Posterior cingulate gyrus (tissue), 11 donors: ENCODE measurements around the gene ZNF280B.
"Not testable (repeated sequence)": the region's sequence is repeated elsewhere in the genome, so short reads cannot be mapped to it uniquely, and the experiment has no call there.

Experiments used
- DNase-seq, 10 donors: peaks; one replicate each; pipeline versions ENCODE4 v3.0.0 to v3.0.0-alpha.2; 2020 to 2021; ENCODE audit warnings: mixed read lengths in 3 of 10
- intact Hi-C: fragments of 100-400 bp; cut with DNase I; formaldehyde crosslinking; loops from one replicate; pipeline ENCODE4 v1.15.1; 2023

The ZNF280B gene

GRCh38 chr22:22467112-22467511, 41.4 kb downstream of the ZNF280B start:
- DNase-seq: no peak
- intact Hi-C loops: loop anchor here (10.0 kb wide), 1 partner anchor 658 kb away; no protein-coding TSS in a partner anchor

DNA sequence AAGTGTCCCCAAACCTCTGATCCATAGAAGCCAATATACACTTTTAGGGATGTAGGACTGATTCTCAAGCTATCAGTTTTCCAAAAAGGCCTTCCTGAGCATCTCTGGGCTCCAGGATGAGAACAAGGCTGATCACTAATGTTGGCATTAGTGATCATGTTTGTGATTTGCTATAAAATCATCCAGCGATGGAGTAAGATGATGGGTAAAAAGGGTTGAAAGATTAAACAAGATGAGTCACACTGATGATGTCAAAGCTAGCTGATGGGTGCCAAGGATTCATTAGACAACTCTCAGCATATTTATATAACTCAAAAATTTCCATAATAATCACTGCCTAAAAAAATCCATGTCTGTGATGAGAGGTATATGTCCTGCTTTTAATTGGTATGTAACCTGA, 42.8 kb downstream of the ZNF280B start:
- intact Hi-C loops: loop anchor here (10.0 kb wide), 1 partner anchor 659 kb away; no protein-coding TSS in a partner anchor
- no peak for DNase-seq

DNA sequence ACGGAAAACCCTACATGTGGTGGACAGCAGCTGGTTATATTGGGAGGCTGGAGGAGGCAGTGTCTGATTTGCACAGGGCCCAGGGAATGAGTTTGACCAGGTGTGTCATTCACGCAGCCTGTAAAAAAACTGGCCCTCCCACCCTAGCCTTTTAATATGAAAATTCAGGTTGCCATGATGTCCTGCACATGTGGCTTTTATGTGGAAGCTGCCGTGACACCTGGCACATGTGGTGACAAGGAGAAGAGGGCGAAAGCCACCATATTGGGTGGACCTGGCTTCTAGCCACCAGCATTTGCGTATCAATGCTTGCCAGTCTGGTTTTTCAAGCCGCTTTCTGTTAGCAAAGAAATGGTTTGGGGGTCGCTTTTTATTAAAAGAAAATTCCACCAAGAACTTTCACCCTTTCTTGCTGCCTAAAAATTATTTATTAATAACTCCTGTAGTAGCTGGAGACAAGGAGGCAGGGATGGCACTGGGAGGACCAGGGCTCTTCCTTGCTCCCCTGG, 43.4 kb downstream of the ZNF280B start:
- DNase-seq: no peak
- intact Hi-C loops: loop anchor here (10.0 kb wide), 1 partner anchor 660 kb away; no protein-coding TSS in a partner anchor

DNA sequence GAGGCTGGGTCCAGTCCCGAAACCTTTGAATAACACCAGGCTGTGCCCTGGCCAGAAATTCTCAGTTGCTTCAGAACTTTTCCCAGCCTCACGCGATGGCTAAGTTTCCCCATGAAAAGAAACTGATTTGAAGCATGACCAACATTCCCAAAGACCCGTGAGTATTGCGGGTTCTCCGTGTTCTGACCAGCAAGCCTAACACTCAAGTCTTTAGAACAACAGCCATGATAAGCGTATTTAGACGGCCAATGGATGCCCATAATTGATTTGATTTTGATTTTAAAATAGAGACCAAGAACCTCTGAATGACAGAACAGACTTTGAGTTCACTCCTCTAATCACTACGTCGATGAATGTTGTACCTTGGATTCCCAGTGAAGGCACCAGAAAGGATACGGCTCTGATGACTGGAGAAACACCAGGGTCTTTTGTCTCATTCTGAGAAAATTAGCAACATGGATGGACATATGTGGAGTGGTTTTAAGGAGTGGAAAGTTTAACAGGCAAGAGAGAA, 43.9 kb downstream of the ZNF280B start:
- DNase-seq: no peak
- intact Hi-C loops: loop anchor here (1.0 to 10.0 kb wide), 2 partner anchors 492 to 660 kb away; no protein-coding TSS in a partner anchor

GRCh38 chr22:22463855-22464540, 44.5 kb downstream of the ZNF280B start:
- peak in 5 of 10 donors; percentile 16 to 66 (median 56) for DNase-seq
- intact Hi-C loops: loop anchor here (1.0 to 10.0 kb wide), 2 partner anchors 492 to 661 kb away; no protein-coding TSS in a partner anchor

DNA sequence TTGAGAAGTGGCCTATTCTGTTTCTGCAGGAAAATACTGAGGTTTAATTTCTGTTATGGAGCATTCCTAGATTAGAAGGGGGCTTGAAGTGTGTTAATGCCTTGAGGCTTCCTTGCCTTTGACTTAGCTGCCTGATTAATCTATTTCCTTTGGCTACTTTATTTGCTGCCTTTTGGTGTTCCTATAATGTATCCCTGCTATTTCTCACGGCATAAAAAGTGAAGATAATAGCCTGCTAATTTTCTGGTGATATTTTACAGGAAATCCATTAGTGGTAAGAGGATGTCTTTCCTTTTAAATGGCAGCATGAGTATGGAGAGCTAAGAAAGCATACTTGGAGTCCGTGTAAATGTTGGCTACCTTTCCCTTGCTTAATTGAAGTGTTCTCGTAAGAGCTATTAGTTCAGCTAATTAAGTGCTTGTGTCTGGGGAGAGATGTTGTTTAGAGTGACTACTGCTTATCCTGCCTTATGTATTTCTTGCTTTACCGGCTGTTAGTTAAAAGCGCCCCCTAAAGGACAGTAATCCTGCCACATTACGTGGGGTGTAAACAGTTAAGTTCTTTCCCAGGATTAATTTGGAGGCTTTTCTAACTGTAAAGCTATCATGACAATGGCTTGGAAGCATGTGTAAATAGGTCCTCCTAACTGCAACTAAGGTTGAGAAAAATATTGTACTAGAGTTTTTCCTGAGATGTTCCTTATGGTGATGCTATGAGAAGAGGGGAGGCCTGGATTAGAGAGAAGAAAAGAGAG, 45.6 kb downstream of the ZNF280B start:
- DNase-seq: no peak
- intact Hi-C loops: loop anchor here (10.0 kb wide), 1 partner anchor 662 kb away; no protein-coding TSS in a partner anchor

GRCh38 chr22:22461583-22461982, 47.0 kb downstream of the ZNF280B start:
- no peak for DNase-seq
- intact Hi-C loops: loop anchor here (10.0 kb wide), 1 partner anchor 663 kb away; no protein-coding TSS in a partner anchor

GRCh38 chr22:22461111-22461510, 47.4 kb downstream of the ZNF280B start:
- intact Hi-C loops: loop anchor here (10.0 kb wide), 1 partner anchor 664 kb away; no protein-coding TSS in a partner anchor
- DNase-seq: no peak

DNA sequence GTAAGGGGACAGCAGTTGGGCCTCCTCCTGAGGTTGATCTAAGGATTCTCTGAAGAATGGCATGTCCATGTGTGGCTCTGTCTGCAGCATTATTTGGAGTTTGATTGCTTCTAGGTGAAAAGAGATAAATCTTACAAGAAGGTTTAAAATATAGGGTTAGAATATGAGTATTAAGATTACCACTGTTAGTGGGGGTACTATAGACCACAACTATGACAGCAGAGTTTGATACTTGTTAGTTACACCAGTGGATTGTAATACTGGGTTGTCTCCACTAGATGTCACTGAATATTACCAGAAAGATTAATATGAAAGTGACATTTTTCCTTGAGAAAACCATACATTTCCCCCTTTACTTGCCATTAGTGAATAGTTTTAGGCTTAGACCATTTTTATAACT, 47.9 kb downstream of the ZNF280B start:
- intact Hi-C loops: loop anchor here (10.0 kb wide), 1 partner anchor 664 kb away; no protein-coding TSS in a partner anchor

GRCh38 chr22:22460060-22460459, 48.5 kb downstream of the ZNF280B start:
- no peak for DNase-seq
- intact Hi-C loops: loop anchor here (10.0 kb wide), 1 partner anchor 665 kb away; no protein-coding TSS in a partner anchor

More for the DNA sequence above, 47.9 kb downstream of the ZNF280B start:
- DNase-seq: no peak

- no peak for DNase-seq
- intact Hi-C loops: no loop called here
Observed at GRCh38 chr22:22458896-22459588, 49.5 kb downstream of the ZNF280B start.

GRCh38 chr22:22458387-22458786, 50.2 kb downstream of the ZNF280B start:
- intact Hi-C loops: no loop called here
- DNase-seq: no peak

DNA sequence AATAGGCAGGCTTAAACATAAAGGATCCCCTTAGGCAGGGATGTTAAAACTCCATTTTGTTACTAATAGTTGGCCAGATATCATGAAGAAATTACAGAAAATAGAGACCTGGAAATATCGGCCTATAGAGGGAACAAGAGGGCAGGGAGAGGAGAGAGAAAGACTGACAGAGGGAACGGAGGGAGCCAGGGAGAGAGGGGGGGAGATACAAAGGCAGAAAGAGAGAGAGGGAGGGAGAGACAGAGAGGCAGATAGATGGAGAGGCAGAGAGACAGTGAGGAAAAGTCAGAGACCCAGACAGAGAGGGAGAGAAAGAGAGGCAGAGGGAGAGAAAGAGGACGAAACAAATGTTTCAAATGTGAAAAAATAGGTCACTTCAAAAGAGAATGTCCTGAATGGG, 53.5 kb downstream of the ZNF280B start:
- intact Hi-C loops: no loop called here

GRCh38 chr22:22452996-22453686, 55.4 kb downstream of the ZNF280B start:
- intact Hi-C loops: no loop called here

More for the DNA sequence above, 53.5 kb downstream of the ZNF280B start:
- no peak for DNase-seq

GRCh38 chr22:22452211-22452610, 56.3 kb downstream of the ZNF280B start:
- no peak for DNase-seq
- intact Hi-C loops: no loop called here

More at GRCh38 chr22:22452996-22453686, 55.4 kb downstream of the ZNF280B start:
- DNase-seq: no peak

- no peak for DNase-seq
- intact Hi-C loops: no loop called here
Observed at GRCh38 chr22:22450343-22450839, 58.2 kb downstream of the ZNF280B start.

GRCh38 chr22:22449819-22450218, 58.7 kb downstream of the ZNF280B start:
- no peak for DNase-seq
- intact Hi-C loops: no loop called here

- DNase-seq: no peak
Observed at GRCh38 chr22:22446517-22446916, 62.0 kb downstream of the ZNF280B start.

GRCh38 chr22:22444007-22444589, 64.4 kb downstream of the ZNF280B start:
- DNase-seq, intact Hi-C loops: not testable (repeated sequence)

More at GRCh38 chr22:22446517-22446916, 62.0 kb downstream of the ZNF280B start:
- intact Hi-C loops: no loop called here
